Renal pelvis (tissue), 4 donors: ENCODE results near the gene IDH3B. TPM values are rescaled to one million over a fixed set of nuclear protein-coding genes. Genes with fewer than 3 reads are reported as not detected.

Source experiments
- DNase-seq: peaks from one replicate; pipeline ENCODE4 v3.0.0-alpha.2; 2013
- polyA plus RNA-seq, 3 donors: library from polyadenylated mRNA; unstranded; fragments of 120-200 nt; gene quantifications; one replicate each; pipeline ENCODE4 v1.2.1, GENCODE V29; 2013; ENCODE audit not compliant: insufficient read length in 3 of 3

The IDH3B gene
- polyA plus RNA-seq, 3 donors = 139 to 141 (median 141) TPM

GRCh38 chr20:2663364-2663886 is 591 bp downstream of the IDH3B start:
- no peak for DNase-seq

- DNase-seq = no peak
These were observed 4.5 kb downstream of the IDH3B start for GRCh38 chr20:2659547-2659946.

GRCh38 chr20:2658414-2659354 is 5.3 kb downstream of the IDH3B start:
- no peak for DNase-seq

- no peak for DNase-seq
These were observed 6.3 kb downstream of the IDH3B start for GRCh38 chr20:2657674-2658073.

- DNase-seq = no peak
These were observed 6.8 kb downstream of the IDH3B start for GRCh38 chr20:2657241-2657640.

- DNase-seq = no peak
These were observed 7.4 kb downstream of the IDH3B start for GRCh38 chr20:2656471-2657117.

GRCh38 chr20:2655331-2656116 is 8.5 kb downstream of the IDH3B start:
- no peak for DNase-seq

- DNase-seq = no peak
These were observed 9.2 kb downstream of the IDH3B start for GRCh38 chr20:2654831-2655230.

GRCh38 chr20:2654384-2654822 is 9.6 kb downstream of the IDH3B start:
- no peak for DNase-seq

GRCh38 chr20:2653556-2654383 is 10.2 kb downstream of the IDH3B start:
- DNase-seq = no peak

- peak; percentile 40 for DNase-seq
These were observed 11.1 kb downstream of the IDH3B start for GRCh38 chr20:2652724-2653555.

GRCh38 chr20:2651772-2652723 is 12.0 kb downstream of the IDH3B start, which contains the start of gene NOP56:
Gene NOP56 (plus strand): TSS chr20:2652632. CDS start chr20:2652661, 29 bp downstream.
- peak; percentile 93 for DNase-seq

- no peak for DNase-seq
These were observed 20.3 kb downstream of the IDH3B start for GRCh38 chr20:2643708-2644107.

- DNase-seq = no peak
These were observed 23.1 kb downstream of the IDH3B start for GRCh38 chr20:2640899-2641298.

GRCh38 chr20:2640260-2640659 is 23.8 kb downstream of the IDH3B start:
- DNase-seq = no peak

- DNase-seq = no peak
These were observed 26.8 kb downstream of the IDH3B start for GRCh38 chr20:2637246-2637645.

GRCh38 chr20:2633381-2633780 is 30.6 kb downstream of the IDH3B start:
- no peak for DNase-seq

GRCh38 chr20:2631228-2631627 is 32.8 kb downstream of the IDH3B start:
- no peak for DNase-seq
